ENCODE measurements around the gene ZNF710.

The ZNF710 gene

DNA sequence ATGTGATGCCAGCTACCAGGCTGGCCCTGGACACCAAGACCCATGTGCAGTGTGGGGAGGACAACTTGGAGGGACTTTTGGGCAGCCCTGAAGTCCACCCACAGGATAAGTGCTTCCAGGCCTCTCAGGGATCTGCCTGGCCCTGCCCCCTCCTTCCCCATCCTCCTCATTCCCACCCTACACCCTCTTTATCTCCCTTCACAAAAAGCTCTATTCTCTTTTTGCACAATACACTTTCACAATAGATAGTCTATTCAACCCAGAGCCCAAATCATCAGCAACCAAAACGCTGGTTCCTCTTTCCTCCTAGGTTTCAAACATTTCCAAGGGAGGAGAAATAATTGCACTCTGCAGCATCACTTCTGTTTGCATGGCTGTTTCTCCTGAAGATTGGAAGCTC, 7.8 kb upstream of the ZNF710 start:
- no peak for DNase-seq

GRCh38 chr15:89997079-89997478, 4.0 kb upstream of the ZNF710 start:
- DNase-seq = no peak

GRCh38 chr15:89998141-89998661, 2.9 kb upstream of the ZNF710 start:
- no peak for DNase-seq

DNA sequence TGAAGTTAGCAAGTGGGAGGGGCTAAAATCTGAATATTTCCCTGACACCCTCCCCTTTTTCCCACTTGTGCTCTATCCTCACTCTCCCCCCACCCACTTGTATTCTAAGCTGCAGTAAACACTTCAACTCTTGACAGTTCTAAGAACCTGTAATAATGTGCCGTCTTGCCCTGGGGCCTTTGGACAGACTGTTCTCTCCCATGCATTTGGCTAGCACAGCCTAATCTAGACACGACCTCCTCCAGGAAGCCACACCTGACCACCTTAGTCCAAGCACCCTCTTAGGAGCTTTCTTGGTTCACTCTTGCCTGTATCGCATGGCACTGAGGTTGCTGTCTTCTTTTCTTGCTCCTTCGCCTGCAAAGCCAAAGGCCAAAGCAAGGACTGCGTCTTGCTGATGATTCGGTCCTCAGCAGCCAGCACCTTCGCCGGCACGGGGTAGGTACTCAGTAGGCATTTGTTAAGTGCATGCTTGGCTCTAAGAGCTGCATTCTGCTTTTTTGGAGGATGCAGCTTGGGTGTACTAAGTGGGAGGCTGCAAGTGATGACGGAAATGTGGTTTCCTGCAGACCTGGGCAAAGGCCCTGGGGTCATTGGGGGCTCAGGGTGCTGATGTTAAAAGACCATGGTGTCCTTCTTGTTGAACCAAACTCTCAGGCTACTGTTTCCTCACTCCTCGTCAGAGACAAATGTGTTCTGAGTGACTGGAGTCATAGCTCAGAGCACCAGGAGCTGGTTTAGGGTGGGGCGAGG, 2.0 kb upstream of the ZNF710 start:
- DNase-seq = no peak

GRCh38 chr15:89999676-90000185, 1.4 kb upstream of the ZNF710 start:
- DNase-seq = no peak

DNA sequence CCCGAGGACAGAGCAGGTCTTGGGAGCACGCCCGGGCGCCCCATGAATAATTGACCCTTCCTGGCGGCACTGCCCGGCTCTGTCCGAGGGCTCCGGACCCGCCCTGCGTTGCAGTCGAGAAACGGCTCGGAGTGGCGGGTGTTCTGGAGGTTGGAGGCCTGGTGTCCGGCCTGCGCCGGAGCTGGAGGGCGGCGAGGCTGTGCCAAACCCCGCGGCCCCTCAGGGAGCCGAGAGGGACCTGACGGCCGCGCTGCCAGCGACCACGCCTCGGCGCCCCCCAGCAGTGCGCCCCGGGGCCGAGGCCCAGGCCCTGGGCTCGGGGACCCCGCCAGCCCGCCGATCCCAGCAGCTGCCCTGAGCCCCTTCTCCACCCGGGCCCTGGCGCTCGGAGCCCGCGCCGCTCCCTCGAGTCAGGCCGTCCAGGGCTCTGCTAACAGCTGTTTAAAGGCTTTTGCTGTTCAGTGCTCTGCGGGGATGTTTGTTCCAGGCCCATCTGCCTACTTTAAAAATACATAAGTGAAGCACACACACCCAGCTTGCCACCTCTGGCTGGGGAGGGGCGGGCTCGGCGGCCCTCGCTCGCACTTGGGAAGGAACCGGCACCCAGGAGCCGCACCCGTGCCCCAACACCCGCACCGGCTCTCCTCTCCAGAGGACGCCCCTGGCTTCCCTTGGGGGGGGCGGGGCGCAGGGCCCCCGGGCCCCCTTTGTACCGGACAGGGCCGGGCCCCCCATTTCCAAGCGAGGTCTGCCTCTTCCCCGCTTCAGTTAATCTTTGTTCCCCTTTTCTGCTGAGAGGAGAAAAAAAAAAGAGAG, 730 bp upstream of the ZNF710 start:
- no peak for DNase-seq

DNA sequence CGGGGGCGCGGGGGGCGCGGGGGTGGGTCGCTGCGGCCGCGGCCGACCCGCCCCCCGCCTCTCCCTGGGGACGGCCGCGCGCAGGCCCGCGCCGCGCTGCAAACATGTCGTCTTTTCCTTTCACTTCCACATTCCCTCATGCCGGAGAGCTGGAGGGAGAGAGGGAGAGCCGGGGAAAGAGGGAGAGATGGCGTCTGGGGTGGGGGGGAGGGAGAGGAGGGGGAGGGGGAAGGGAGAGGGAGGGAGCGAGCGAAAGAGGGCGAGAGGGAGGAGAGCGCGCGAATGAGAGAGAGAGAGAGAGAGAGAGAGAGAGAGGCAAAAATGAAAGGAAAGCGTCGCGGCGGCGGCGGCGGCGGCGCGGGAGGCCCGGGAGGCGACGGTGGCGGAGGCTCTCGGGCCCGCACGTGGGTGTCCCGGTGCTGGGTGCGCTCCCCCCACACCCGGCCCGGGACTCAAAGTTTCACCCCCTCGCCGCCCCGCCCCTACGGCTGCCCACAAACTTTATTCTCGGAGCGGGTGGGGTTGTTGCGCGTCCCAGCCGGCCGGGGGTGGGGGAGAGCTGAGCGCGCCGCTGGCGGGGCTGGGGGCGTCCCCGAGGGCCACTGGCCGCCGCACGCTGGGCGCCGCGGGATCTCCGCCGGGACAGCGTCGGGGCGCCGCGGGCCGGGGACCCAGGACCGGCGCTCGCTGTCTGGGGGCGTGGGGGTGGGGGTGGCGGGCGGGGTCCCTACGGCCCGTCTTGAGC, 731 bp downstream of the ZNF710 start:
- DNase-seq = no peak

GRCh38 chr15:90002428-90002844, 1.3 kb downstream of the ZNF710 start:
- DNase-seq = no peak

DNA sequence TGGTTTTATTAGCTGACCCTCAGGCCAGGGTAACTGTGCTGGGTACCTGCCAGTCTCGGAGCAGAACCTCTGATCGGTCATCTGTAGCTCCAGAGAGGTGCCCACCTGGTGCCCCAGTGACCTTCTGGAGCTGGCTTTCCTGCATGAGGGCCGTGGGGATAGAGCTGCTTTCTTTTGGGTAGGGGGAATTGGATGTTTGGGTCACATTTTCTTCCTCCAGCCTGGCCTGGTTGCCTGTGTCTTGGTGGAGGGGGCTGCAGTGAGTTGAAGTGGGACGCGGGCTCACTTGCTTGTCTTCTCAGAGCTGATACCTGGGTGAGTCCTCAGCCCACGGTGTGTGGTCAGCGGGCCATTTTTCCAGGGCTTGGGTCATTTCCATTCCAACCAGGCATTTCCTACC, 2.6 kb downstream of the ZNF710 start:
- no peak for DNase-seq

GRCh38 chr15:90004252-90004651, 3.1 kb downstream of the ZNF710 start:
- no peak for DNase-seq

GRCh38 chr15:90004671-90005070, 3.5 kb downstream of the ZNF710 start:
- no peak for DNase-seq

GRCh38 chr15:90006217-90007075, 5.3 kb downstream of the ZNF710 start:
- DNase-seq = no peak

DNA sequence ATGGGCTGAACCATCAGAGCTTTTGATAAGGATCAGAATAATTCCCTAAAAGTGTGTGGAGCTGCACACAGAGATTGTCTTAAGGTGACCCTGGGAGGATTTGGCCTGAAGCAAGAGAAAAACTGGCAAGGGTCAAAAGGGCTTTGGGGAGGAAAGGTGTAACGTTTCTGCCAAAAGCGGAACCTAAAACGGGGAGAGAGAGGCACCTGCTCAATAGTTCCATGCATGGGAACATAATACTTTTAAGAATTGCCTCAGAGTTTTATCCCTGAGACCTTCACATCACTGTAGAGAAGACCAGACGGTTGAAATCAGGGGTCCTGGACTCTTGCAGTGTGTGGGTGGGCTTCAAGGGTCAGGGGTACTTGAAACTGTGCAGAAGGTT, 5.9 kb downstream of the ZNF710 start:
- no peak for DNase-seq

- DNase-seq = no peak
These were observed 7.5 kb downstream of the ZNF710 start for GRCh38 chr15:90008607-90009006.

GRCh38 chr15:90009301-90010022, 8.3 kb downstream of the ZNF710 start:
- no peak for DNase-seq

DNA sequence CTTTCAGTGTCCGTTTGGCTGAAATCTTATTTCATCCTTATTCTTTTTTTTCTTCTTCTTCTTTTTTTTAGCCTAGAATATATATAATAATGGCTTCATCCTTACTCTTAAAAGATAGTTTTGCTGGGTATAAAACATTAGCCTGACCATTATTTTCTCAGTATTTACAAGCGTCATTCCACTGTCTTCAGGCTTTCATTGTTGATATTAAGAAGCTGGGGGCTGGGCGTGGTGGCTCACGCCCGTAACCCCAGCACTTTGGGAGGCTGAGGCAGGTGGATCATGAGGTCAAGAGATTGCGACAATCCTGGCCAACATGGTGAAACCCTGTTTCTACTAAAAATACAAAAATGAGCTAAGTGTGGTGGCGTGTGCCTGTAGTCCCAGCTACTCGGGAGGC, 10.6 kb downstream of the ZNF710 start:
- no peak for DNase-seq

DNA sequence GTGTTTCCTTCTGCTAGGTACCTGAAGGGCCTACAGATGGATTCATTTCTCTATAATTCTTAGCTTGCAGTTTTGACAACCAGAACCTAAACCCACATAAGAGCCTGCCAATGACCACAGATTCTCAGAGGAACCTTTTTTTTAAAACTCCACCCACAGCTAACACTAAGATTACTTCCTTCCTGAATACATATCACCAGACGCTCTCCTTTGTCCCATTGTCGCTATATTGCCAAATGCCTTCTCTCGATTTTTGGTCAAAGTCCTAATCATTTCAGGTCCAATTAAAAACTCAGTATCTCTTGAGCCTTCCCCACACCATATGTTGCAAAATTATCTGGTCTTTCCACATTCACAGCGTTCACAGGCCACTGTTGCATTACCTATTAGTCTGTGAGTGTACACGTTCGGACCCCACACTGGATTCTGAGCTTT, 12.4 kb downstream of the ZNF710 start:
- no peak for DNase-seq

DNA sequence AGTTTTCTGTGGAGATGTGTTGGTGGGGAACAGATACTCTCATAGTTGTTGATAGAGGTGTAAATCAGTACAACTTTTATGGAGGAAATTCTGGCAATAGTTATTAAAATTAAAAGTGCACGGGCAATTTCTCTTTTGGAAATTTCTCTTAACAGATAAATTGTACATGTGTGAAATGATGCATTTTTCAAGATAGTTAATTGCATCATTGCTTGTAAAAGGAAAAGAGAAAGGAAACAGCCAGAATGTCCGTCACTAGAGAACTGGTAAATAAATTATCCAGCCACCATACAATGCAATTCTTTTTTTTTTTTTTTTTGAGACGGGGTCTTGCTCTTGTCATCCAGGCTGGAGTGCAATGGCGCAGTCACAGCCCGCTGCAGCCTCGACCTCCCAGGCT, 14.2 kb downstream of the ZNF710 start:
- no peak for DNase-seq

GRCh38 chr15:90015749-90016148, 14.6 kb downstream of the ZNF710 start:
- no peak for DNase-seq

- DNase-seq = no peak
These were observed 15.6 kb downstream of the ZNF710 start for GRCh38 chr15:90016721-90017120.

DNA sequence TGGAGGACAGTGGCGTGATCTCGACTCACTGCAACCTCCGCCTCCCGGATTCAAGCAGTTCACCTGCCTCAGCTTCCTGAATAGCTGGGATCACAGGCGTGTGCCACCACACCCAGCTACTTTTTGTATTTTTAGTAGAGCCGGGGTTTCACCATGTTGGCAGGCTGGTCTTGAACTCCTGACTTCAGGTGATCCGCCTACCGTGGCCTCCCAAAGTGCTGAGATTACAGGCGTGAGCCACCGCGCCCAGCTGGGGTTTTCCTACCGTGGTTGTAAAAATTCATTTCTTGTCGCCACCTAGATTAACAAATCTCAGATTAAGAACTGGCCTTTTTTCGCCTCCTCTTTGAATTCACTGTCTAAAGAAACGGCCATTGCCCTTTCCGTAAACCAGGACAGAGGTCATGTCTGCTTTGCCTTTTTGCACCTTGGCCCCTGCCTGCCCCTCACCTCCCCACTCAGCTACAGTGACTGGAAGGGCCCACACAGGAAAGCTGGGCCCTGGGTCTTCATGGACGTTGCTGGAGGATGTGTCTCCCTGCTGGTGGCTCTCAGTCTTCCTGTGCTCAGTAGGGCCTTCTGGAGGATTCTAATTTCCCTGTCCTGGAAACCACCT, 17.2 kb downstream of the ZNF710 start:
- no peak for DNase-seq
